Heart left ventricle (tissue), 13 donors: ENCODE measurements around the gene OR56A3.

Experiments used
- POLR2A ChIP-seq, 2 donors: fragments of 450-650 bp; IDR thresholded peaks; one replicate each; pipeline ENCODE4 v1.6.1; 2017; ENCODE audit warnings: antibody characterized with exemption in 2 of 2, mild to moderate bottlenecking in 2 of 2, moderate library complexity in 2 of 2
- TF ChIP-seq, protein P1 (sequence below), 12 donors: fragments of 200-600 bp; sonication (generic) in 4 of 12; IDR thresholded peaks; one replicate each; pipeline versions ENCODE4 v1.5.0 to v1.8.0; 2018 to 2022; ENCODE audit warnings: antibody characterized with exemption in 12 of 12, mild to moderate bottlenecking in 5 of 12
- donor health status: ischemic (EF 13 %, LVEDD 7.1; RV severe dilation, severe dysfunction).
- donor health status: DM: no; HTN: yes; CAD: no.
- donor health status: DM: no; HTN: no; CAD: no.
- donor health status: ischemic (EF 25% LVEDD 6.9; RV normal size, moderate dysfunction).
- donor health status: ischemic (EF 25% LVEDD 5.7; RV mildly dilated, moderate dysfunction).
- donor health status: ischemic (EF 35%, LVEDD 5.7; RV mildly dilated, moderate dysfunction).
- donor health status: nonischemic (EF 11% LVEDD 7.7; RV severe dilation, severe dysfunction).
- donor health status: DM: yes; HTN: yes; CAD: no.
- donor health status: PGD.
- donor health status: ischemic (EF 29% LVEDD 5.4; RV normal size, mild dysfunction).
- donor health status: nonischemic (EF 23%, LVEDD 6.1; RV moderate dilation, normal function).

- TF ChIP-seq, protein P1, sequence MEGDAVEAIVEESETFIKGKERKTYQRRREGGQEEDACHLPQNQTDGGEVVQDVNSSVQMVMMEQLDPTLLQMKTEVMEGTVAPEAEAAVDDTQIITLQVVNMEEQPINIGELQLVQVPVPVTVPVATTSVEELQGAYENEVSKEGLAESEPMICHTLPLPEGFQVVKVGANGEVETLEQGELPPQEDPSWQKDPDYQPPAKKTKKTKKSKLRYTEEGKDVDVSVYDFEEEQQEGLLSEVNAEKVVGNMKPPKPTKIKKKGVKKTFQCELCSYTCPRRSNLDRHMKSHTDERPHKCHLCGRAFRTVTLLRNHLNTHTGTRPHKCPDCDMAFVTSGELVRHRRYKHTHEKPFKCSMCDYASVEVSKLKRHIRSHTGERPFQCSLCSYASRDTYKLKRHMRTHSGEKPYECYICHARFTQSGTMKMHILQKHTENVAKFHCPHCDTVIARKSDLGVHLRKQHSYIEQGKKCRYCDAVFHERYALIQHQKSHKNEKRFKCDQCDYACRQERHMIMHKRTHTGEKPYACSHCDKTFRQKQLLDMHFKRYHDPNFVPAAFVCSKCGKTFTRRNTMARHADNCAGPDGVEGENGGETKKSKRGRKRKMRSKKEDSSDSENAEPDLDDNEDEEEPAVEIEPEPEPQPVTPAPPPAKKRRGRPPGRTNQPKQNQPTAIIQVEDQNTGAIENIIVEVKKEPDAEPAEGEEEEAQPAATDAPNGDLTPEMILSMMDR (IDR thresholded peaks at IDR 0.05) = no peak
- no peak for TF ChIP-seq POLR2A (IDR thresholded peaks at IDR 0.05)
Measured at GRCh38 chr11:5967708-5968107, 25.7 kb downstream of the OR56A3 start.
